ENCODE data around the gene ECE2. TPM values are rescaled to one million over a fixed set of nuclear protein-coding genes. Genes with fewer than 3 reads are reported as not detected.

ECE2 gene
- polyA plus RNA-seq, 1 donor, result not detected

- no peak for DNase-seq (ENCODE audit: low read depth)
Observed at GRCh38 chr3:184240384-184241140, 35.3 kb upstream of the ECE2 start.

GRCh38 chr3:184241141-184241446 is 34.7 kb upstream of the ECE2 start:
- DNase-seq (ENCODE audit: low read depth), result no peak

- no peak for DNase-seq (ENCODE audit: low read depth)
Observed at GRCh38 chr3:184241447-184242296, 34.1 kb upstream of the ECE2 start.

GRCh38 chr3:184242297-184242685 is 33.5 kb upstream of the ECE2 start:
- DNase-seq (ENCODE audit: low read depth), result no peak

GRCh38 chr3:184248454-184249411 is 27.1 kb upstream of the ECE2 start, which contains the start of gene ALG3:
ALG3 (minus strand) TSS chr3:184248962; CDS start chr3:184248940, 22 bp downstream.
- peak; percentile 46 for DNase-seq (ENCODE audit: low read depth)

- DNase-seq (ENCODE audit: low read depth), result peak; percentile 94
Observed at GRCh38 chr3:184249412-184250166, 26.2 kb upstream of the ECE2 start, which contains the start of gene EEF1AKMT4. EEF1AKMT4 (plus strand) TSS chr3:184249672; CDS start chr3:184249695, 23 bp downstream.

GRCh38 chr3:184250167-184250828 is 25.5 kb upstream of the ECE2 start:
- no peak for DNase-seq (ENCODE audit: low read depth)

GRCh38 chr3:184255291-184256039 is 20.4 kb upstream of the ECE2 start:
- DNase-seq (ENCODE audit: low read depth), result no peak

- no peak for DNase-seq (ENCODE audit: low read depth)
Observed at GRCh38 chr3:184257083-184257915, 18.5 kb upstream of the ECE2 start.

- no peak for DNase-seq (ENCODE audit: low read depth)
Observed at GRCh38 chr3:184258926-184259325, 16.9 kb upstream of the ECE2 start.

GRCh38 chr3:184259396-184259877 is 16.4 kb upstream of the ECE2 start:
- DNase-seq (ENCODE audit: low read depth), result no peak

- DNase-seq (ENCODE audit: low read depth), result no peak
Observed at GRCh38 chr3:184259878-184260723, 15.7 kb upstream of the ECE2 start.

GRCh38 chr3:184260724-184261269 is 15.0 kb upstream of the ECE2 start:
- DNase-seq (ENCODE audit: low read depth), result no peak

- no peak for DNase-seq (ENCODE audit: low read depth)
Observed at GRCh38 chr3:184261270-184261853, 14.5 kb upstream of the ECE2 start, which contains the start of gene CAMK2N2. CAMK2N2 (minus strand) TSS chr3:184261553; CDS start chr3:184261285, 268 bp downstream.

- DNase-seq (ENCODE audit: low read depth), result no peak
Observed at GRCh38 chr3:184261854-184262763, 13.7 kb upstream of the ECE2 start.

- no peak for DNase-seq (ENCODE audit: low read depth)
Observed at GRCh38 chr3:184262764-184263179, 13.1 kb upstream of the ECE2 start.
